ENCODE results near the gene TTC33. TPM values are rescaled to one million over a fixed set of nuclear protein-coding genes. Genes with fewer than 3 reads are reported as not detected.

Gene TTC33
- total RNA-seq, 1 donor from 2014 or later, result 52.5 TPM

- Histone ChIP-seq H3K9ac (no peak overlapping the region), H3K4me1 (no peaks in the 10 kb centered on the region), H3K4me2 (no peak overlapping the region), H4K20me1 (ENCODE audit: low read depth) (peaks cover 35% of the 10 kb centered on the region), H3K9me3 (ENCODE audit: low read depth) (peaks cover 7% of the 10 kb centered on the region), H3F3A (ENCODE audit: low read depth) (no peaks in the 10 kb centered on the region), H3K27me3 (no peaks in the 10 kb centered on the region), H3K4me3 (no peak overlapping the region), H3K27ac (no peak overlapping the region), H3K79me2 (ENCODE audit: low read depth) (peaks cover 100% of the 10 kb centered on the region), H2AFZ (replicated peaks) (no peak overlapping the region), H3K36me3 (peaks cover 7% of the 10 kb centered on the region)
- Mint-ChIP-seq H3K4me3 (no peak overlapping the region), H3K9me3 (peaks cover 34% of the 10 kb centered on the region), H3K27me3 (ENCODE audit: insufficient read depth, low read depth) (no peaks in the 10 kb centered on the region), H3K27ac (no peak overlapping the region), H3K36me3 (peaks cover 33% of the 10 kb centered on the region), H3K4me1 (no peaks in the 10 kb centered on the region)
- no peak for TF ChIP-seq EZH2phosphoT487 (IDR thresholded peaks at IDR 0.05)
- no peak for TF ChIP-seq CTCF (IDR thresholded peaks at IDR 0.05)
- no peak for TF ChIP-seq EZH2 (IDR thresholded peaks at IDR 0.05)
- DNase-seq (ENCODE audit: low spot score), result no peak
Measured at GRCh38 chr5:40784916-40785315, 29.2 kb upstream of the TTC33 start.

- no peak overlapping the region for H3K27ac Mint-ChIP-seq
- no peak overlapping the region for H3K4me3 ChIP-seq
Measured at GRCh38 chr5:40784027-40784653, 28.4 kb upstream of the TTC33 start.

GRCh38 chr5:40781843-40782409, 26.2 kb upstream of the TTC33 start:
- Histone ChIP-seq H3K4me2 (no peak overlapping the region), H3K4me1 (no peaks in the 10 kb centered on the region), H2AFZ (replicated peaks) (no peak overlapping the region), H3K27ac (no peak overlapping the region), H3K4me3 (no peak overlapping the region), H3K79me2 (ENCODE audit: low read depth) (peaks cover 90% of the 10 kb centered on the region), H3K9ac (no peak overlapping the region), H3K27me3 (no peaks in the 10 kb centered on the region), H3F3A (ENCODE audit: low read depth) (no peaks in the 10 kb centered on the region), H3K9me3 (ENCODE audit: low read depth) (no peaks in the 10 kb centered on the region), H3K36me3 (no peaks in the 10 kb centered on the region), H4K20me1 (ENCODE audit: low read depth) (peaks cover 34% of the 10 kb centered on the region)
- Mint-ChIP-seq H3K4me3 (no peak overlapping the region), H3K9me3 (peaks cover 13% of the 10 kb centered on the region), H3K27ac (no peak overlapping the region), H3K4me1 (no peaks in the 10 kb centered on the region), H3K36me3 (peaks cover 13% of the 10 kb centered on the region), H3K27me3 (ENCODE audit: insufficient read depth, low read depth) (no peaks in the 10 kb centered on the region)
- TF ChIP-seq EZH2phosphoT487 (IDR thresholded peaks at IDR 0.05) (no peak), EZH2 (IDR thresholded peaks at IDR 0.05) (no peak), CTCF (IDR thresholded peaks at IDR 0.05) (no peak)
- DNase-seq (ENCODE audit: low spot score), result no peak

More at GRCh38 chr5:40784027-40784653, 28.4 kb upstream of the TTC33 start:
- H2AFZ ChIP-seq (replicated peaks), result no peak overlapping the region
- no peaks in the 10 kb centered on the region for H3K27me3 ChIP-seq
- H3F3A ChIP-seq (ENCODE audit: low read depth), result no peaks in the 10 kb centered on the region
- peaks cover 7% of the 10 kb centered on the region for H3K36me3 ChIP-seq
- H3K4me3 Mint-ChIP-seq, result no peak overlapping the region
- H3K4me1 ChIP-seq, result no peaks in the 10 kb centered on the region
- TF ChIP-seq EZH2phosphoT487 (IDR thresholded peaks at IDR 0.05), result no peak
- TF ChIP-seq CTCF (IDR thresholded peaks at IDR 0.05), result no peak
- no peak for TF ChIP-seq EZH2 (IDR thresholded peaks at IDR 0.05)
- no peak overlapping the region for H3K4me2 ChIP-seq
- no peaks in the 10 kb centered on the region for H3K4me1 Mint-ChIP-seq
- peaks cover 7% of the 10 kb centered on the region for H3K9me3 ChIP-seq (ENCODE audit: low read depth)
- no peaks in the 10 kb centered on the region for H3K27me3 Mint-ChIP-seq (ENCODE audit: insufficient read depth, low read depth)
- H3K9me3 Mint-ChIP-seq, result peaks cover 31% of the 10 kb centered on the region
- H3K79me2 ChIP-seq (ENCODE audit: low read depth), result peaks cover 100% of the 10 kb centered on the region
- H3K9ac ChIP-seq, result no peak overlapping the region
- H3K27ac ChIP-seq, result no peak overlapping the region
- DNase-seq (ENCODE audit: low spot score), result no peak
- peaks cover 35% of the 10 kb centered on the region for H4K20me1 ChIP-seq (ENCODE audit: low read depth)
- H3K36me3 Mint-ChIP-seq, result peaks cover 29% of the 10 kb centered on the region
